Dedifferentiated amniotic fluid mesenchymal stem cell (primary cell): ENCODE measurements around the gene ECD.

Experiments
- DNase-seq: peaks from one replicate; pipeline ENCODE4 v3.0.0-alpha.2; 2016; ENCODE audit errors: extremely low spot score

ECD gene

GRCh38 chr10:73096449-73097304 lies 71.1 kb downstream of the ECD start, which contains the start of gene P4HA1:
Gene P4HA1, minus strand, starts transcription at chr10:73096866. Its CDS starts 21,983 bp downstream, at chr10:73074883.
- DNase-seq = peak; percentile 96

- DNase-seq = peak; percentile 56
Observed at GRCh38 chr10:73096041-73096448, 71.8 kb downstream of the ECD start.

- peak; percentile 65 for DNase-seq
Observed at GRCh38 chr10:73095481-73096021, 72.3 kb downstream of the ECD start.

GRCh38 chr10:73094986-73095480 lies 72.8 kb downstream of the ECD start:
- no peak for DNase-seq

GRCh38 chr10:73093922-73094850 lies 73.6 kb downstream of the ECD start:
- DNase-seq = no peak

GRCh38 chr10:73092830-73093229 lies 75.0 kb downstream of the ECD start:
- no peak for DNase-seq

GRCh38 chr10:73088304-73088703 lies 79.5 kb downstream of the ECD start:
- no peak for DNase-seq

GRCh38 chr10:73086816-73087215 lies 81.0 kb downstream of the ECD start:
- no peak for DNase-seq

- DNase-seq = no peak
Observed at GRCh38 chr10:73084209-73084608, 83.6 kb downstream of the ECD start.
